Stromal cell of bone marrow (primary cell): ENCODE results near the gene TSC1.

Source experiments
- DNase-seq: peaks from one replicate; pipeline ENCODE4 v3.0.0-alpha.2; 2012; ENCODE audit warnings: low read depth

TSC1 gene

DNA sequence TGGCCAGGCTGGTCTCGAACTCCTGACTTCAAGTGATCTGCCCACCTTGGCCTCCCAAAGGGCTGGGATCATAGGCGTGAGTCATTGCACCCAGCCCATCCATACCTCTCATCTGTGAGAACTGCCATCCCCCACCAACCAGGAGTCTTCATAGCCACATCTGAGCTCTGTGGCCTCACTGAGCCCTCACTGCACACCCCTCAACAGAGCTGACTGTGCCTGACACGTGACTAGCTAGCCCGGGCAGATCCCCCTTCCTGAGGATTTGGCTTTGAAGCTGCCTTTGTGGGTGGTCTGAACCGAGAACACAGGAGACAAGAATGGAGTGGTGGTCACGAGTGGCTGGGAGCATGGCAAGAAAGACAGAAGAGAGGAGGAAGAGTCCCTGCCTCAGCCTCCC, 81.9 kb downstream of the TSC1 start:
- DNase-seq, result no peak

- no peak for DNase-seq
Measured at GRCh38 chr9:132861666-132862065, 82.8 kb downstream of the TSC1 start.

GRCh38 chr9:132858751-132859150, 85.7 kb downstream of the TSC1 start:
- DNase-seq, result no peak

- no peak for DNase-seq
Measured at GRCh38 chr9:132857616-132858342, 86.6 kb downstream of the TSC1 start.

- peak; percentile 80 for DNase-seq
Measured at GRCh38 chr9:132857031-132857430, 87.4 kb downstream of the TSC1 start.

DNA sequence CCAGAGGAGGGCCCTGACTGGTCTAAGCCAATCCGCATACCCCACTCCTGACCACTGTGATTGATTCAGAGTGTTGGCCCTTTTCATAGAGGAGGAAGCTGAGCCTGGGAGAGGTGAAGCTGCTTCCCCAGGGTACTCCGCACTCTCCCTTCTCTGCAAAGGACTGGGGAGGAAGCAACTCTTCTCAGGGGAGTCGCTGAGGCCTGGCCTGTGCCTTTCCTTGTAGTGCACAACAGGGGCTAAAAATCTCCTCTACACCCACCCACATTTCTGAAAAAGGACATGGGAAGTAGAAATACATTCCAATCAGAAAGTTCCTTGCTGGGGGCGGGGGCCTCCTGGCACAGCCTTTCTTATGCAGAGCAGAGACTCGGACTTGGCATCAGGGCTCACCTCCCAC, 88.5 kb downstream of the TSC1 start:
- no peak for DNase-seq

- DNase-seq, result no peak
Measured at GRCh38 chr9:132854832-132855231, 89.6 kb downstream of the TSC1 start.

DNA sequence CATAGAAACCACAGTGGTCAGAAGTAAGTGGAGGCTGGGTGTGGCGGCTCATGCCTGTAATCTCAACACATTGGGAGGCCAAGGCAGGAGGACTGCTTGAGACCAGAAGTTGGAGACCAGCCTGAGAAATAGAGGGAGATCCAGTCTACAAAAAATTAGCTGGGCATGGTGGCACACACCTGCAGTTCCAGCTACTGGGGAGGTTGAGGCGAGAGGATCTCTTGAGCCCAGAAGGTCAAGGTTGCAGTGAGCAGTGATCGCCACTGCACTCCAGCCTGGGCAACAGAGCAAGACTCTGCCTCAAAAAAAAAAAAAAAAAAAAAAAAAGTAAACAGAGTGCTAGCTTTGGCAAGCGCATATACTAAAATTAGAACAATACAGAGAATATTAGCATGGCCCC, 90.9 kb downstream of the TSC1 start:
- no peak for DNase-seq

DNA sequence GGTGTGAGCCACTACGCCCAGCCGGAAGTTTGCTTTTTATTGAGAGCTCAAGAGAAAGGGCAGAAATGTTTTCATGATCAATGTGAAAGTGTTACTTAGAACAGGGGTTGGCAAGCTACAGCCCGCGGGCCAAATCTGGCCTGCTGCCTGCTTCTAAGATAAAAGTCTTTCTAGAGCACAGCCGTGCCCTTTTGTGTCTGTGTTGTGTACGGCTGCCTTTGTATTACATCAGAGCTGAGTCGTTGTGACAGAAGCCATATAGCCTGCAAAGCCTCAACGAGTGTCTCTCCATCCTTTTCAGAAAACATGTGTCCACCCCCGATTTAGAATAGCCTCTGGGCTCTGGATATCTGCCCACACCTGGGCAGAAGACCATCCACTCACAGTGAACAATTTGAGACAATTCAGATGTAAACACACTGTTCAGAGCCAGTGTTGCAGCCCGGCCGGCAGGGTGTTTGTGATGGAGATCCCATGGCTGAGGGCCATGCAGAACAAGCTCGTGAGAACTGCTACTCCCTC, 95.2 kb downstream of the TSC1 start:
- no peak for DNase-seq

DNA sequence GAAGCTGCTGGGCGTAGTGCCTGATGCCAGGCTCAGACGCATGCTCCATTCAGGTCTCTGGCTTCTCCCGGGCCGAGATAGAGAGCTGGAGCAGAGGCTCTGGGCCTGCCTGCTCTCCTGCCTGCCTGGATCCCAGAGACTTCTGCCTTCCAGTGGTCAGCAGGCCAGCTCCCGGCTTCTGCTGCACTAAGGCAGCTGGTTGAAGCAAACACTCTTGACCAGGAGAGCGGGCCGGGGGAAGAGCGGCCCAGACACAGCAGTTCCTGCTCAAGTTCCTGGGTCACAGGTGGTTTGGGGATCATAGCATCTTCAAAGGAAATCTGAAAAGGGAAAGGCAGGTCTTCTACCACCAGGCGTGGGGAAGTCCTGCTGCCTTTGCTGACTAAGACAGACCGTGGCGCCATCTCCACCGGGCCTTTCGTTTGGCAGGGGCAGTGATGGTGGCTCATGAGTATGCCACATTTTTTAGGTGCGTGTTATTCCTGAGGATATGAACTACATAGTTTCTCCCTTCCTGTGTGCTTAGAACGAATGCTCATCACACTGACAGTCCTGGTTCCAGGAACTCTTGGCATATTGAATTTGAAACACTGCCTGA, 97.4 kb downstream of the TSC1 start:
- no peak for DNase-seq

DNA sequence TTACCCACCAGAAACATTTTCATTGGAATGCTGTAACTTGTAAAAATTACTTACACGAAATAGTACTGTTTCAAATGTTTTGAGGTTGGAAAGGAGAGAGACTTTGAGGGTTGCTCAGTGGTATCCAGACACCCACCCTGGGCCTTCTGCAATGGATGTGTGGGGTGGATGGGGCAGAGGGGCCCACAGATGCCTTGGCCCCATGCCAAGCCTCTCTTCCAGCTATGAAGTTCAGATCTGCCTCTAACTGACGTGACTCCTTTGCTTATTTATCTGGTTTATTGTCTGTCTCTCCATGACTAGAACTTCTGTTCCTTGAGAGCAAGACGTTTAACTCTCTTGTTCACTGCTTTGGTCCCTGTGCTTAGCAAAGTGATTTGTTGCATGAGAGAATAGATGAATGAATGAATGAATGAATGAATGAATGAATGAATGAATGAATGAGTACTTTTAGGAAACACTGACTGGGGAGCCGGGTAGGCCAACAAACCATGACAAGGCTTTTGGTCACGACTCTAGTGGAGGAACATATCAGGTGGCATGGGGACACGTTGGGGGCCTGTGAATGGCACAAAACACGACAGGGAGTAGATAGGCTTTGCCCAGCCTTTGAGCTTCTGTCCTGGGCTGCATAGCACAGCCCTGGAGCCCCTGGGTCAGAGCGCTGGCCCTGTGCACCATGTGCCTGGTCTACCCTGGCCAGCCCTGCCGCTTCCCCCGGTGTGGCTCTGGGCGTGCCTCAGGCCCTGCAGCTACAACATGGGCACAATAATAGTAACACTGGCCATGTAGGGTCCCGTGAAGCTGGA, 98.1 kb downstream of the TSC1 start:
- no peak for DNase-seq

DNA sequence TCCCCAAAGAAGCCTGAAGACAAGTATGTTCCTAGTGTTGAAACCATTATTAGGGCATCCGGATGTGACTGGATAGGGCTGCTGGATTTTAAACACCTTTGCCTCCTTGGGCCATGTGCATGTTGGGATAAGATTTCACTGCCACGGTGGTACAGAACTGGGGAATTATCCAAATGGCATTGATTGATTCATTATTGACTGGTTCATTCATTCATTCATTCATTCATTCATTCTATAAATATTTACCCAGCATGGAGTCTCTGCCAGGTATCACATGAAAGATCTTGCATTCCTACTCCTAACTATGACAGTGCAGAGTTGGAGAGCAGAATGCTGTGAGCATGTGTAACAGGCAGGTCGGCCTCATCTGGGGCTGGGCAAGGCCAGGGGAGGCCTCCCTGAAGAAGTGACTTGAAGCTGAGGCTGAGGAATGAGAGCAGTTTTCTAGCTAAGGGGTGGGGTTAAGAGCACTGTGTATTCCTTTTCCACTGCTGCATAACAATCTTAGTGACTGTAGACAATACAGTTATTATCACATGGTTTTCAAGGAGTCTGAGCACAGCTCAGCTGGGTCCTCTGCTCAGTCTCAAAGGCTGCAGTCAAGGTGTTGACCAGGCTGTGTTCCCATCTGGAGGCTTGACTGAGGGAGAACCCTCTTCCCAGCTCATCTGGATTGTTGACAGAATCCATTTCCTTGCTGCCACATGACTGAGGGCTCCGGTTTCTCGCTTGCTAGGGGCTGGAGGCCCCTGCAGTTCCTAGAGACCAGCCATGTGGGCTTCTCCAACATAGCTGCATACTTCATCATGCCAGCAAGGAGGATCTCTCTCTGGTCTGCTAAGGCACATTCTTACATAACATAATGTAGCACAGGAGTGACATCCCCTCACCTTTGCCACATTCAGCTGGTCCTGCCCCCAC, 102.0 kb downstream of the TSC1 start:
- DNase-seq, result no peak
